Activated CD4-positive, alpha-beta T cell treated with anti-CD3 and anti-CD28 coated beads, Interleukin-2, amount 10 ng/mL, durations not matched to agents 7 days and 5 days (primary cell): ENCODE results near the gene STEAP2. TPM values are rescaled to one million over a fixed set of nuclear protein-coding genes. Genes with fewer than 3 reads are reported as not detected.

Experiments
- CTCF ChIA-PET: fragments of 350-600 bp; sonication (Branson Sonifier 250); formaldehyde crosslinking; loops from one replicate; lab custom pipeline; 2021; ENCODE audit warnings: antibody characterized with exemption; lab: Charles Lee
- POLR2A ChIA-PET: fragments of 350-600 bp; sonication (Branson Sonifier 250); formaldehyde crosslinking; loops from one replicate; lab custom pipeline; 2021; ENCODE audit warnings: antibody characterized with exemption; lab: Charles Lee
- DNase-seq: peaks from one replicate; pipeline ENCODE4 v3.0.0-alpha.2; 2020
- H3K27ac Mint-ChIP-seq: one replicate; pipeline ENCODE4 v1.8.0; 2021; ENCODE audit warnings: mild to moderate bottlenecking, moderate library complexity, mixed read lengths
- H3K27me3 Mint-ChIP-seq: one replicate; pipeline ENCODE4 v1.8.0; 2021; ENCODE audit warnings: mixed read lengths
- H3K36me3 Mint-ChIP-seq: one replicate; pipeline ENCODE4 v1.8.0; 2021; ENCODE audit warnings: low read depth, mixed read lengths
- H3K4me1 Mint-ChIP-seq: one replicate; pipeline ENCODE4 v1.8.0; 2021; ENCODE audit warnings: mixed read lengths
- H3K4me3 Mint-ChIP-seq: one replicate; pipeline ENCODE4 v1.8.0; 2021; ENCODE audit warnings: mild to moderate bottlenecking, moderate library complexity, mixed read lengths
- H3K9me3 Mint-ChIP-seq: one replicate; pipeline ENCODE4 v1.8.0; 2021; ENCODE audit warnings: mixed read lengths
- total RNA-seq, 2 experiments: library from RNA; stranded (reverse); gene quantifications; one replicate each; pipeline ENCODE4 v1.2.3, GENCODE V29; 2021

The STEAP2 gene
- total RNA-seq, 2 experiments from 2014 or later: not detected

DNA sequence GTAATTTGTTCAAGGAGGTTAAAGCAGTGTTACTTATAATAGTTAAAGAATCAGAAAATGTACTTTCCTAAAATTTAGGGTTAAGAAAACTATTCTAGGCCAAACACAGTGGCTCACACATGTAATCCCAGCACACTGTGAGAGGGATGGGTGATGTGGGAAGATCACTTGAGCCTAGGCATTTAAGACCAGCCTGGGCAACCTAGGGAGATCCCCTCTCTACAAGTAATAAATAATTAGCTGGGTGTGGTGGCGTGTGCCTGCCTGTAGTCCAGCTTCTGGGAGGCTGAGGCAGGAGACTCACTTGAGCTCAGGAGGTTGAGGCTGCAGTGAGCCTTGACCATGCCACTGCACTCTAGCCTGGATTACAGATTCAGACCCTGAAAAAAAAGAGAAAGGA, 3.6 kb upstream of the STEAP2 start:
- no peak for DNase-seq
- no peaks in the 10 kb centered on the region for H3K9me3 Mint-ChIP-seq
- H3K27ac Mint-ChIP-seq: no peak overlapping the region
- H3K4me3 Mint-ChIP-seq: no peak overlapping the region
- CTCF ChIA-PET: no interaction called here
- no peaks in the 10 kb centered on the region for H3K36me3 Mint-ChIP-seq
- POLR2A ChIA-PET: no interaction called here
- peaks cover 23% of the 10 kb centered on the region for H3K27me3 Mint-ChIP-seq
- peaks cover 2% of the 10 kb centered on the region for H3K4me1 Mint-ChIP-seq

DNA sequence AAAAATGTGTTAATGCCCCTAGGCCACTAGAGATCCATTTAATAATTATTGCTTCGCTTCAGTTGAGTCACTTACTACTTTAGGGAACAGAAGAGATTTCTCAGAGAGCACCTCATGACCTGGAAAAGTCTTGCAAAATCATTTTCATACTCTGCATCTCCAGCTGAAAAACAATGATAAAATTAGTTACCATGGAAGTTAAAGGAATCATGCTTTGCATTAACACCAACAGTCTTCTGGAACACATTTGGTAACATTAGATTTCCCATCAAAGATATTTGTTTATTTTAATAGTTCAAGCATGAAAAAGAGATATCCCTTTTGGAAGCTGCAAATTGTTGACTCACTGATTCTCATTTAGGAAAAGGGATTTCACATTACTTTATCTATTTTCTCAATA, 1.8 kb upstream of the STEAP2 start:
- ChIA-PET CTCF (no interaction called here), POLR2A (no interaction called here)
- Mint-ChIP-seq H3K4me3 (no peak overlapping the region), H3K4me1 (peaks cover 2% of the 10 kb centered on the region), H3K9me3 (no peaks in the 10 kb centered on the region), H3K27ac (no peak overlapping the region), H3K27me3 (peaks cover 23% of the 10 kb centered on the region), H3K36me3 (no peaks in the 10 kb centered on the region)
- no peak for DNase-seq

DNA sequence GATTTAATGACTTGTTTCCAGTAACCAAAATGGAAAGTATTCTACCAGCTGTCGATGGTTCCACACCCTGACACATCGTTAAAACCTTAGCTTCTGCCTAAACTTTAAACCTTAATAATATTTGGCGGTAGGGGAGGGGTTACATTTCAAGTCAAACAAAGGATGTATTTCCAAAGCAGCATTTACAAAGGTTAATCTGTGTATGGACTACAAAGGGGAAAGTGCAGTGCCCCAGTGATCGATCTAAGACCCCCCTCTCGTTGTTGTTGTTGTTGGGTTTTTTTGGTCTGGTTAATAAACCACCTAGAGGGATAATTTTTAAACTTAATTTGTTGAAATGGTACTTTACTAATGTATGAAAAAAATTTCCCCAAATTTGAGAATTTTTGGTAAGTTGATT, 1.1 kb upstream of the STEAP2 start:
- H3K27ac Mint-ChIP-seq: no peak overlapping the region
- peaks cover 2% of the 10 kb centered on the region for H3K4me1 Mint-ChIP-seq
- H3K9me3 Mint-ChIP-seq: no peaks in the 10 kb centered on the region
- no peak for DNase-seq
- peaks cover 23% of the 10 kb centered on the region for H3K27me3 Mint-ChIP-seq
- H3K36me3 Mint-ChIP-seq: no peaks in the 10 kb centered on the region
- ChIA-PET CTCF (interaction anchor here (1.7 kb wide), 1 partner anchor 17 kb away, joined by 4 read pairs; no protein-coding TSS in a partner anchor), POLR2A (no interaction called here)
- H3K4me3 Mint-ChIP-seq: no peak overlapping the region

DNA sequence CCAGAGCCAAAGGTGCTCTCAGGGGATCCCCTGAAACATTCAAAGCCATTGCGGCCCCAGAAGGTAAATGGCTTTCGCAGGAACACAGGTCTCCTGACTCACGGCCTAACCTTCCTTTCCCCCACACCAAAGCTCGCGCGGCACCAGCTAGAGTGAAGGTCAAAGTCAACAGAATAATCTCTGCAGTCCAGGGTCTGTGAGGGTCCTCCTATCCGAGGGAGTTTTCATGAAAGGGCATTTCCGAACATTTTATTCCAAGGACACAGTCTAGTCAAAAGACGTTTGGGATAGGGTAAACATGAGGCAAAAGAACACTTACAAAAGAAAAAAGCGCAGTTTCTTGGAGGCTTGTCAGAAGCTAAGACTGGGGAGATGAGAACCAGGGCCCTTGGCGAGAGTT, 559 bp upstream of the STEAP2 start:
- Mint-ChIP-seq H3K4me3 (peak overlapping the region; percentile 13), H3K9me3 (no peaks in the 10 kb centered on the region), H3K4me1 (peaks cover 2% of the 10 kb centered on the region), H3K27me3 (peaks cover 23% of the 10 kb centered on the region), H3K27ac (no peak overlapping the region), H3K36me3 (no peaks in the 10 kb centered on the region)
- POLR2A ChIA-PET: no interaction called here
- CTCF ChIA-PET: interaction anchor here (1.1 to 1.7 kb wide), 4 partner anchors 13 to 33 kb away, joined by 3 to 4 read pairs (median 3); no protein-coding TSS in a partner anchor
- no peak for DNase-seq

DNA sequence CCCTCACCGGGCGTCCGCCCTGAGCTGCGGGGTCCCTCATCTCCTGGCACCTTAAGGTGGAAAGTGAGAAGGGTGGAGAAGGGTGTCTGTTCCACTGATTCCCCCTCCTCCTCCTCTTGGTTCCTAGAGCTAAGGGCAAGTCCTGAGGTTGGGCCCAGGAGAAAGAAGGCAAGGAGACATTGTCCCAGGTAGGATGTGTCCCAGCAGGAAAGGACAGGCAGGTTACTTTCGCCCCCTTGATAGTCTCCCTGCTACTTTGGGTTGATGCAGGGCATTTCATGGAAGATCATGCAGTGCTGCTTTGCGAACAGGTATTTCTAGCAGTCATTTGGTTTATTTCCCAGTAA, 582 bp downstream of the STEAP2 start:
- Mint-ChIP-seq H3K36me3 (no peaks in the 10 kb centered on the region), H3K27ac (no peak overlapping the region), H3K9me3 (no peaks in the 10 kb centered on the region), H3K27me3 (peaks cover 25% of the 10 kb centered on the region), H3K4me3 (no peak overlapping the region), H3K4me1 (peaks cover 2% of the 10 kb centered on the region)
- no peak for DNase-seq
- ChIA-PET POLR2A (no interaction called here), CTCF (interaction anchor here (1.3 to 1.7 kb wide), 3 partner anchors 12 to 34 kb away, joined by 3 to 4 read pairs (median 3); no protein-coding TSS in a partner anchor)

DNA sequence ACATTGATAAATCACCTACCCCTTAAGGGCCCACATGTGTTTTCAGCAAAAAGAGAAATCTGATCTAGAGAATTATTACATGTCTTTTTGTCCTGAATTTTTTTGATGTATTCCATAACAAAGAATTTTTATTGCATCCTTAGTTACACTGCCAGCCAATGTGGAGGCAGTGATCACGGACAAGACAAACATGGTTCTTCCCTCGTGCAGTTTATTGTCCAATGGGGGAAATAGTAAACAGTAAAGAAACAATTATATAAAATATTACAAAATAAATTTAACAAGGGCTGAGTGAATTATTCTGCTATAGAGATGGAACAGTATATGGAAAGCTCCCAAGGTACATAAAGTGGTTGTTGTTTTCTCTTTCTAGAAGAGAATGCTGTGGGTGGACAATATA, 2.0 kb downstream of the STEAP2 start:
- ChIA-PET POLR2A (no interaction called here), CTCF (interaction anchor here (1.0 kb wide), 1 partner anchor 41 kb away, joined by 4 read pairs; no protein-coding TSS in a partner anchor)
- Mint-ChIP-seq H3K27ac (no peak overlapping the region), H3K9me3 (no peaks in the 10 kb centered on the region), H3K4me3 (no peak overlapping the region), H3K27me3 (peaks cover 34% of the 10 kb centered on the region), H3K36me3 (no peaks in the 10 kb centered on the region), H3K4me1 (peaks cover 2% of the 10 kb centered on the region)
- no peak for DNase-seq

DNA sequence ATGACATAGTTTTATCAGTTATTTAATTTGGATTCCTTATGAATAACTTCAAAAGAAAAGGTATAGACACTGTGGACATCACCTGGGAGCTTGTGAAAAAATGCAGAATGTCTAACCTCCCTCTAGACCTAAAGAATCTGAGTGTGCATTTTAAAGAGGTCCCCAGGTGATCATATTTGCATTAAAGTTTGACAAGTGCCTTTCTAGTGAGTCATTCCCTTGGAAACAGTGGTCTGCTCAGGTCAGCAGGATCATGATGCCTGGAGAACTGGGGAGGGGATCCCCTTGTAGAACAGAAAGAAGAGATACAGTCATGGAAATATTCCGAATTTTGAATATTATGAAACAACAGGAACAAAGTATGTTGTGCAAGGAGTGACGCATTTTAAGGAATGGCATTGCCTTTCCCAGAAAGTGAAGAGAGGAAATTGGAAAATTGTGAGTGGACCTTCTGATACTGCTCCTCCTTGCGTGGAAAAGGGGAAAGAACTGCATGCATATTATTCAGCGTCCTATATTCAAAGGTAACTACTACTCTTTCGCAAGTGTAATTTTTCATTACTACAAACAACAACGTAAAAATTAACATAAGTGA, 4.6 kb downstream of the STEAP2 start:
- H3K27ac Mint-ChIP-seq: no peak overlapping the region
- no peaks in the 10 kb centered on the region for H3K36me3 Mint-ChIP-seq
- ChIA-PET POLR2A (no interaction called here), CTCF (no interaction called here)
- H3K9me3 Mint-ChIP-seq: no peaks in the 10 kb centered on the region
- no peaks in the 10 kb centered on the region for H3K4me1 Mint-ChIP-seq
- H3K27me3 Mint-ChIP-seq: peaks cover 25% of the 10 kb centered on the region
- no peak overlapping the region for H3K4me3 Mint-ChIP-seq
- DNase-seq: no peak

DNA sequence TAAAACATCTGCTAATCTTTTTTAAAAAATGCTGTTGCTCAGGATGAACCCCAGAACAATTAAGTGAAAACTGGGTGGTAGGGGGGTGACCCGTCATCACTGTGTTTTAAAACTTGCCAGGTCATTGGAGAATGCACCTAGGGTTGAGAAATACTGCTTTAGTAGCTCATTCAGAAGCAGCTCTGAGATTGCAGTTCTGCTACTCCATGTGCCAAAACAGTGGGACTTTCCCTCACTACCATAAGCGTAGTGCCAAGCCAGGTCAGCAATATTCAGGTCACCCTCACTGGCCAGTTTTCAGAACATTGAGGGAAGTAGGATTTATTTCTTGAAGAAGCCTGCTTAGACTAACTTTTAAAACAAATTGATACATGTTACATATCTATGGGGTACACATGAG, 5.2 kb downstream of the STEAP2 start:
- Mint-ChIP-seq H3K36me3 (no peaks in the 10 kb centered on the region), H3K27ac (no peak overlapping the region)

DNA sequence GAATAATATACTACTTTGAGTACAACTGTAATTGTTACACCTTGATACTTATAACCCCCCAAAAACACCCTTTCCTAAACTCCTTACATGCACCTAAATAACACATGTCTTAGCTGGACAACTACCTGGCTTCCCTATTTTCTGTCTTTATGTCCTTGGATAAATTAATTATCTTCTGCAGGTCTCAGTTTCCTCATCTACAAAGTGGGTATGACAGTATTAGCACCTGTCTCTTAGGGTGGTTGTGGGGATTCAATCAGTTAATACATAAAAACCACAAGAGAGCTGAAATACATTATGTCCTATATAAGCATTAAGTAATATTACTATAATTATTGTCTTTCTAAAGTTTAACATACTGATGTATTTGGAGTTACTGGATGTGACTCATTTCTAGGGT, 10.8 kb downstream of the STEAP2 start:
- CTCF ChIA-PET: no interaction called here
- no peaks in the 10 kb centered on the region for H3K4me1 Mint-ChIP-seq

More for the DNA sequence above, 5.2 kb downstream of the STEAP2 start:
- Mint-ChIP-seq H3K4me3 (no peak overlapping the region), H3K27me3 (peaks cover 20% of the 10 kb centered on the region), H3K4me1 (no peaks in the 10 kb centered on the region), H3K9me3 (no peaks in the 10 kb centered on the region)
- CTCF ChIA-PET: no interaction called here
- POLR2A ChIA-PET: no interaction called here
- DNase-seq: no peak

DNA sequence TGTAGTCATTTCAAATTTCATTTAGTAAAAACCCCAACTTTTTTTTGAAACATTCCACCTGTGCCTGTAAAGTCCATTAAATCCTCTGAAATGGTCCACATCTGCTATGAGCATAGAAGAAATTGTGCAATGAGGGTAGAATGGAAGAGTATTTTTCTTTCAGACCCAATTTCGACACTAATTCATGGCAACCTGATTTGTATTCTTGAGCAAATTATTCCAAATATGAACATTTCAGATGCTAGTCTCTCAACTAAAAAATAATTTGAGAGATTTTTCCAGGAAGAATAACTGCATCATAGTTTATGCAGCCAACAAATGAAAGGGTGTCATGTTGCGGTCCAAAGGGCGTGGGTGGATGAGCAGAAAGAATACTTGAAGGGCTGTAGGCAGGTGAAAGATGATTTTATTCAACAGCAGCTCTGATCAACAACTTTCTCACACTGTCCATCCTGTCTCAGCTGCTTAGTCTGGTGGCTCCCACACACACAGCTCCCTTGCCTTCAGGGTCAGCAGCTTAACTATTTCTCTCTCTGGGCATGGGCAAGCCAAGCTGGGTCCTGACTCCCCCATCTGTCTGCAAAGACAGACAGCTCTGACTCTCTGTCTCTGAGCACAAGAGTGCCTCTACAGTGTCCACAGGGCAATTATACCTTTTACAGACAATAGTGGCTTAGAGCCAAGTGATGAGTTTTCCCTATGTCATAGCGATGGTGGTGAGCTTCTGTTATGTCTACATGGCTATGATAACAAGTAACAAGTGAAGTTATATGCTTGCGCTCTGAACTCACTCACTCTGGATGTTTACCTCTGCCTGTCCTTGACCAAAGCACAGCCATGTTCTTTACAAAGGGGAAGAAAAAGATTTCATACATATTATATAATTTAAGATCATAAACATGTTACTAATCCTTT, 11.5 kb downstream of the STEAP2 start:
- ChIA-PET CTCF (interaction anchor here (1.0 kb wide), 1 partner anchor 11 kb away, joined by 3 read pairs; the partner anchor contains the start of gene STEAP2), POLR2A (no interaction called here)
- Mint-ChIP-seq H3K36me3 (no peaks in the 10 kb centered on the region), H3K27me3 (peaks cover 13% of the 10 kb centered on the region), H3K27ac (no peak overlapping the region), H3K4me1 (no peaks in the 10 kb centered on the region), H3K4me3 (no peak overlapping the region), H3K9me3 (no peaks in the 10 kb centered on the region)
- no peak for DNase-seq

More for the DNA sequence above, 10.8 kb downstream of the STEAP2 start:
- Mint-ChIP-seq H3K27me3 (peaks cover 18% of the 10 kb centered on the region), H3K9me3 (no peaks in the 10 kb centered on the region), H3K36me3 (no peaks in the 10 kb centered on the region), H3K4me3 (no peak overlapping the region), H3K27ac (no peak overlapping the region)
- DNase-seq: no peak
- POLR2A ChIA-PET: no interaction called here

DNA sequence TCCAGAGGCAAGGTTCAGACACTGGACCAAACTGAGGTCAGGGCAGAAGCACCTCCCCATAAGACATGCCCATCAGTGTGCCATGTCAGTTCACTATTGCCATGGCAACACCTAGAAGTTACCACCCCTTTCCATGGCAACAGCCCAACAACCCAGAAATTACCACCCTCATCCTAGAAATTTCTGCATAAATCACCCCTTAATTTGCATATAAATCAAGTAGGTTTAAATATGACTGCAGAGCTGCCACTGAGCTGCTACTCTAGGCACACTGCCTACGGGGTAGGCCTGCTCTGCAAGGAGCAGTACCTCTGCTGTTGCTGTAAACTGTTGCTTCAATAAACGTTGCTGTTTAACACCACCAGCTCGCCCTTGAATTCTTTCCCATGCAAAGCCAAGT, 12.7 kb downstream of the STEAP2 start:
- POLR2A ChIA-PET: no interaction called here
- H3K27me3 Mint-ChIP-seq: peaks cover 9% of the 10 kb centered on the region

DNA sequence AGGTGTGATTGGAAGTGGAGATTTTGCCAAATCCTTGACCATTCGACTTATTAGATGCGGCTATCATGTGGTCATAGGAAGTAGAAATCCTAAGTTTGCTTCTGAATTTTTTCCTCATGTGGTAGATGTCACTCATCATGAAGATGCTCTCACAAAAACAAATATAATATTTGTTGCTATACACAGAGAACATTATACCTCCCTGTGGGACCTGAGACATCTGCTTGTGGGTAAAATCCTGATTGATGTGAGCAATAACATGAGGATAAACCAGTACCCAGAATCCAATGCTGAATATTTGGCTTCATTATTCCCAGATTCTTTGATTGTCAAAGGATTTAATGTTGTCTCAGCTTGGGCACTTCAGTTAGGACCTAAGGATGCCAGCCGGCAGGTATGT, 13.6 kb downstream of the STEAP2 start:
- Mint-ChIP-seq H3K4me3 (no peak overlapping the region), H3K36me3 (no peaks in the 10 kb centered on the region), H3K4me1 (no peaks in the 10 kb centered on the region), H3K9me3 (no peaks in the 10 kb centered on the region), H3K27ac (no peak overlapping the region), H3K27me3 (peaks cover 8% of the 10 kb centered on the region)
- ChIA-PET POLR2A (no interaction called here), CTCF (no interaction called here)
- no peak for DNase-seq

More for the DNA sequence above, 12.7 kb downstream of the STEAP2 start:
- DNase-seq: no peak
- CTCF ChIA-PET: interaction anchor here (1.0 kb wide), 1 partner anchor 12 kb away, joined by 3 read pairs; the partner anchor contains the start of gene STEAP2
- H3K4me1 Mint-ChIP-seq: no peaks in the 10 kb centered on the region
- H3K27ac Mint-ChIP-seq: no peak overlapping the region
- no peaks in the 10 kb centered on the region for H3K36me3 Mint-ChIP-seq
- no peak overlapping the region for H3K4me3 Mint-ChIP-seq
- no peaks in the 10 kb centered on the region for H3K9me3 Mint-ChIP-seq

DNA sequence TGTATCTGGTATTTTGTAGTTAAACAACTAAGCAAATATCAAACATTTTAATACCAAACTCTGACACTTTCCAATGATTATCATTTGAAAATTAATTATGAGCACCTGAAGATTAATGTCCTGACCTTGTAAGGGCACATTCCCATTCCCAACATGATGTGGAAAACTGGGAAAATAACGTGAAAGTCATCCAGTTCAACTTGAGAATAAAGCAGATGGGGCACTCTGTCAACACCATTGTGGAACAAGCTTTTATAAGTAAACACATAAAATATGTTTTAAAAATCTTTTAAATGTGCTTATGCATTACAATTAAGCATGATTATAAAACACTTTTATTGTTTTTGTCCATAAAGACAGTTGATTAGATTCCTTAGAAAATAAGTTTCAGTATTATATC, 14.1 kb downstream of the STEAP2 start:
- Mint-ChIP-seq H3K9me3 (no peaks in the 10 kb centered on the region), H3K27me3 (peaks cover 7% of the 10 kb centered on the region), H3K27ac (no peak overlapping the region), H3K4me1 (no peaks in the 10 kb centered on the region), H3K36me3 (no peaks in the 10 kb centered on the region), H3K4me3 (no peak overlapping the region)
- no peak for DNase-seq
- ChIA-PET CTCF (no interaction called here), POLR2A (no interaction called here)
